Natural killer cell (primary cell): ENCODE results near the gene SYNGR1. TPM values are rescaled to one million over a fixed set of nuclear protein-coding genes. Genes with fewer than 3 reads are reported as not detected.

ENCODE experiments used
- ATAC-seq, 3 donors: fragments of 150-1000 bp in 2 of 3; fragments of 200-7000 bp in 1 of 3; cut with Tn5 transposase; 1 replicate in 1 of 3; 2 replicates in 2 of 3; pipeline ENCODE4 v1.10.0; 2021; ENCODE audit warnings: mild to moderate bottlenecking in 2 of 3, moderate library complexity in 2 of 3
- DNase-seq, 2 donors: peaks; one replicate each; pipeline versions ENCODE4 v3.0.0 to v3.0.0-alpha.2; 2013 to 2021; ENCODE audit warnings: mixed read lengths in 1 of 2
- H3K27ac ChIP-seq: one replicate; pipeline ENCODE4 v1.5.1; 2013; ENCODE audit warnings: mild to moderate bottlenecking, low read length
- H3K27me3 ChIP-seq: one replicate; pipeline ENCODE4 v1.6.1; 2013; ENCODE audit warnings: low read length; ENCODE audit not compliant: control insufficient read depth, insufficient read depth
- H3K36me3 ChIP-seq: one replicate; pipeline ENCODE4 v1.6.1; 2013; ENCODE audit warnings: low read length; ENCODE audit not compliant: control insufficient read depth, insufficient read depth
- H3K4me1 ChIP-seq: one replicate; pipeline ENCODE4 v1.6.1; 2013; ENCODE audit warnings: low read length; ENCODE audit not compliant: control insufficient read depth, insufficient read depth
- H3K4me3 ChIP-seq: one replicate; pipeline ENCODE4 v1.5.1; 2013; ENCODE audit warnings: low read length
- H3K9me3 ChIP-seq: one replicate; pipeline ENCODE4 v1.6.1; 2013; ENCODE audit warnings: low read length; ENCODE audit not compliant: control insufficient read depth, insufficient read depth
- H3K27ac Mint-ChIP-seq, 2 donors: one replicate each; pipeline ENCODE4 v1.8.0; 2022; ENCODE audit warnings: mild to moderate bottlenecking in 2 of 2, mixed read lengths in 2 of 2, moderate library complexity in 1 of 2
- H3K27me3 Mint-ChIP-seq, 2 donors: one replicate each; pipeline ENCODE4 v1.8.0; 2022; ENCODE audit warnings: low read depth in 2 of 2, mixed read lengths in 2 of 2
- H3K36me3 Mint-ChIP-seq: one replicate; pipeline ENCODE4 v1.8.0; 2022; ENCODE audit warnings: mixed read lengths
- H3K4me1 Mint-ChIP-seq, 2 donors: one replicate each; pipeline ENCODE4 v1.8.0; 2022; ENCODE audit warnings: mixed read lengths in 2 of 2
- H3K4me3 Mint-ChIP-seq: one replicate; pipeline ENCODE4 v1.8.0; 2022; ENCODE audit warnings: mild to moderate bottlenecking, moderate library complexity, mixed read lengths
- H3K9me3 Mint-ChIP-seq, 2 donors: one replicate each; pipeline ENCODE4 v1.8.0; 2022; ENCODE audit warnings: mixed read lengths in 2 of 2
- CTCF ChIP-seq: fragments of 200-600 bp; IDR thresholded peaks from one replicate; pipeline ENCODE4 v1.8.0; 2022; ENCODE audit warnings: antibody characterized with exemption
- WGBS: methylation state at CpG from one replicate; pipeline ENCODE4 v1.1.7; 2013; ENCODE audit warnings: missing lambda C conversion rate; ENCODE audit not compliant: insufficient coverage; 5-methylcytosine and 5-hydroxymethylcytosine counted together
- intact Hi-C: fragments of 100-400 bp; cut with micrococcal nuclease; formaldehyde crosslinking; loops from one replicate; pipeline ENCODE4 v1.14.2; 2022
- total RNA-seq, 4 donors: library from RNA; stranded (reverse); fragments of 120-200 nt in 1 of 4; gene quantifications; one replicate each; pipeline versions ENCODE4 v1.2.3 to v1.2.4, GENCODE V29; 2013 to 2022

SYNGR1 gene
- total RNA-seq, 3 donors from 2014 or later (not counting 1 experiment from before 2014, with no cell fraction given), result 30.3 to 35.7 (median 31.3) TPM

GRCh38 chr22:39382410-39382809 lies 32.6 kb downstream of the SYNGR1 start:
- no peaks in the 10 kb centered on the region for H3K36me3 Mint-ChIP-seq
- WGBS, result 67% methylated on average over 5 of the region's 5 CpGs
- H3K4me1 Mint-ChIP-seq, result peaks cover 6% of the 10 kb centered on the region in 2 donors
- Histone ChIP-seq H3K4me1 (peaks cover 4% of the 10 kb centered on the region), H3K4me3 (no peak overlapping the region), H3K9me3 (no peaks in the 10 kb centered on the region), H3K27me3 (no peaks in the 10 kb centered on the region), H3K36me3 (no peaks in the 10 kb centered on the region), H3K27ac (no peak overlapping the region)
- no peak overlapping the region for H3K4me3 Mint-ChIP-seq
- TF ChIP-seq CTCF, result no peak
- intact Hi-C loops, result no loop called here
- no peak for DNase-seq
- ATAC-seq, result no peak
- H3K9me3 Mint-ChIP-seq, result no peaks in the 10 kb centered on the region
- peaks cover 0 to 3% of the 10 kb centered on the region in 2 donors for H3K27me3 Mint-ChIP-seq
- H3K27ac Mint-ChIP-seq, result no peak overlapping the region

GRCh38 chr22:39383841-39384625 lies 34.2 kb downstream of the SYNGR1 start:
- H3K36me3 Mint-ChIP-seq, result no peaks in the 10 kb centered on the region
- Histone ChIP-seq H3K4me1 (peaks cover 18% of the 10 kb centered on the region), H3K27ac (no peak overlapping the region), H3K36me3 (no peaks in the 10 kb centered on the region), H3K4me3 (no peak overlapping the region), H3K27me3 (no peaks in the 10 kb centered on the region), H3K9me3 (no peaks in the 10 kb centered on the region)
- peaks cover 12 to 13% of the 10 kb centered on the region in 2 donors for H3K4me1 Mint-ChIP-seq
- H3K27me3 Mint-ChIP-seq, result peaks cover 0 to 3% of the 10 kb centered on the region in 2 donors
- intact Hi-C loops, result no loop called here
- no peak for TF ChIP-seq CTCF
- no peak for DNase-seq
- H3K27ac Mint-ChIP-seq, result no peak overlapping the region
- WGBS, result 91% methylated on average over 12 of the region's 12 CpGs
- no peaks in the 10 kb centered on the region for H3K9me3 Mint-ChIP-seq
- ATAC-seq, result no peak
- no peak overlapping the region for H3K4me3 Mint-ChIP-seq

- Histone ChIP-seq H3K27me3 (no peaks in the 10 kb centered on the region), H3K4me1 (peaks cover 24% of the 10 kb centered on the region), H3K4me3 (no peak overlapping the region), H3K36me3 (no peaks in the 10 kb centered on the region), H3K27ac (no peak overlapping the region), H3K9me3 (no peaks in the 10 kb centered on the region)
- 82% methylated on average over 13 of the region's 21 CpGs for WGBS
- H3K4me1 Mint-ChIP-seq, result peaks cover 12 to 13% of the 10 kb centered on the region in 2 donors
- DNase-seq (no peak), ATAC-seq (no peak)
- H3K9me3 Mint-ChIP-seq, result no peaks in the 10 kb centered on the region
- intact Hi-C loops, result no loop called here
- no peak overlapping the region for H3K4me3 Mint-ChIP-seq
- no peak overlapping the region for H3K27ac Mint-ChIP-seq
- no peaks in the 10 kb centered on the region for H3K36me3 Mint-ChIP-seq
- no peak for TF ChIP-seq CTCF
- H3K27me3 Mint-ChIP-seq, result peaks cover 0 to 3% of the 10 kb centered on the region in 2 donors
These were observed 35.1 kb downstream of the SYNGR1 start for GRCh38 chr22:39384750-39385480.
